NK-92 (cell line): ENCODE data around the gene GSG1L.
"Not testable (repeated sequence)": the region's sequence is repeated elsewhere in the genome, so short reads cannot be mapped to it uniquely, and the experiment has no call there.

ENCODE experiments used
- DNase-seq: peaks from one replicate; lab custom pipeline; 2025; ENCODE audit not compliant: unreplicated experiment; lab: John Stamatoyannopoulos, UW

Gene GSG1L

GRCh38 chr16:27984121-27984520, 79.4 kb downstream of the GSG1L start:
- DNase-seq = no peak

DNA sequence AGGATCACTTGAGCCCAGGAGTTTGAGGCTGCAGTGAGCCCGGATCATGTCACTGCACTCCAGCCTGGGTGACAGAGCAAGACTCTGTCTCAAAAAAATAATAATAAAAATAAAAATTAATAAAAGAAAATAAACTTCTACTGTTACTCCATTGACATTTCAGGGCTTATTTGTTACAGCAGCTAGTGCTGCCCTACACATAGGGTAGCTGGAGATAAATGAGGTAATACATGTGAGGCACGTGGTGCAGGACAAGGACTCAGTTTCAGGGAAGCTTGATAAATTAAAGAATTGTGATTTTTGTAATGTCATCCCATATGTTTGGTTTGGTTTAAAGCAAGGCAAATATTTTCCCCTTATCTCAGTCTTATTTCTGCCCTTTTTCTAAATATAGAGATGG, 80.3 kb downstream of the GSG1L start:
- DNase-seq = no peak

DNA sequence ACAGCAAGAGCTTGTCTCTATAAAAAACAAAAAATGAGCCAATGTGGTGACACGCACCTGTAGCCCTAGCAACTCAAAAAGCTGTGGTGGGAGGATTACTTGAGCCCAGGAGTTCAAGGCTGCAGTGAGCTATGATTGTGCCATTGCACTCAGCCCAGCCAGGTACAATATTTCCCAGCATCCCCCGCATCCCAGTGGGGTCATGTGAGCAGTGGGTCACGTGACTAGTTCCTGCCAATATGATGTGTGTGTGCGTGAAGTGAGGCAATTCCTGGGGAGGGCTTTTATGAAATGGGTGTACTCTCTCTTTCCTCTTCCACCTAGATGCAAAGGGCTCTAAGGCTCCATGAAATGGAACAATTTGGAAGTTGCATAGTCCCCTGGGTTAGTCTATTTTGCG, 81.3 kb downstream of the GSG1L start:
- no peak for DNase-seq

DNA sequence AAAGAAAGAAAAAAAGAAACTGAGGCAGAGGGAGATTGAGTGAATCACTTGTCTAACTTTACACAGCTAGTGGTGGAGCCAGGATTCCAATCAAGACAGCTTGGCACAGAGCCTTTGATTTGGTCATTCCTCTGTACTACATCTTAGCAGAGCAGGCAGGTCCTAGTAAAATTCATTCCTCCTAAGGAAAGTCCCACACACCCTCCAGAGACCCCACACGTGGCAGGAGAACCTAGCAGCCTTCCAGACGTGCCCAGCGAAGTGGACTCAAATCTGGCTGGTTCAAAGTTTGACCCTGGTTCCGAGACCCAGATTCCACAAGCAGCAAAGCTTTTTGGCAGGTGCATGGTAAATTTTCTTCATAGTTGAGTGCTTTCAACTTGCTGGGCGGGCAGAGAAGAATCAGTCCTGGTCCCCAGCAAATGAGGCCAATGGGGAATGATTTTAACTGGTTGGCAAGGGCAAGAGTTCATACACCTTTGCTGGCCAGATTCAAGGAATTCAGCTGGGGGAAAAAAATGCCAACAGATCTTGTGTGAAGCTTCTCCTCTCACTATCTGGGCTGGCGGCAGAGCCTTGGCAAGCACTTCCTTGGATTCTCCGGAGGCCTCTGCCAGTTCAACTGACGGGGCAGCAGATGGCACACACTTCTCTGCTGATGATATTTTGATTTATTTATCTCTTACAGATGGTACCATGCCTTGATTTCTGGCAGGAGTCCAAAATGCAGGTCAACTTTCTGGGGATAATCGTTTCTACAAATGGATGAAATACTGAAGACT, 82.4 kb downstream of the GSG1L start:
- DNase-seq = no peak

- no peak for DNase-seq
These were observed 83.3 kb downstream of the GSG1L start for GRCh38 chr16:27980076-27980775.

- DNase-seq = not testable (repeated sequence)
These were observed 83.8 kb downstream of the GSG1L start for GRCh38 chr16:27979668-27980067.

DNA sequence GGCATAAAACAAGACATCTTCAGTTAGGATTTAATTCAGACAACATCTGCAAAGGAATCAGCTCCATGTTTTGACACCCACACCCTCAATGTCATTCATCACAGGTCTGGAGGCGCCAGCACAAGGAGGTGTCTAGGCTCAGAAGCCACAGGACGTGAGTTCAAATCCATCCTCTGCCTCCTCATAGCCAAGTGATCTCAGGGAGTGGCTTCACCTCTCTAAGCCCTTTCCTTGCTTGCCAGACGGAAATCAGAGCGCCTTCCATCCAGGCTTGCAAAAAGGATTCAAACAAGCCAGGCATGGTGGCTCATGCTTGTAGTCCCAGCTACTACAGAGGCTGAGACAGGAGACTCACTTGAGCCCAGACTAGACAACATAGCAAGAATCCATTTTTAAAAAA, 84.6 kb downstream of the GSG1L start:
- DNase-seq = no peak

GRCh38 chr16:27977966-27978365, 85.5 kb downstream of the GSG1L start:
- no peak for DNase-seq

DNA sequence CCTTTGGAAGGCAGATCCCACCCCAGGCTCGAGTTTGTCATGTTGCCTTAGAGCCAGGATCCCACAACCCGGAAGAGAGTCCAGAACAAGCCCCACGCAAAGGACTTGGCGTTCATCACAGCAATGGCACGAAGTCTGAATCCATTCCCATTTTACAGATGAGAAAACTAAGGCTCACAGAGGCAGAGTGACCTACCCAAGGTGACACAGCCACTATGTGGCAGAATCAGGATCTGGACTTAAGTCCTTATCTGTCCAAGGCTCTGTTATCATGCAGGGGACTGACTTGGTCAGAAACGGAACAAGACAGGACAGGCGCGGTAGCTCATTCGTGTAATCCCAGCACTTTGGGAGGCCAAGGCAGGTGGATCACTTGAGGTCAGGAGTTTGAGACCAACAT, 86.5 kb downstream of the GSG1L start:
- DNase-seq = no peak

- no peak for DNase-seq
These were observed 88.5 kb downstream of the GSG1L start for GRCh38 chr16:27974896-27975540.

DNA sequence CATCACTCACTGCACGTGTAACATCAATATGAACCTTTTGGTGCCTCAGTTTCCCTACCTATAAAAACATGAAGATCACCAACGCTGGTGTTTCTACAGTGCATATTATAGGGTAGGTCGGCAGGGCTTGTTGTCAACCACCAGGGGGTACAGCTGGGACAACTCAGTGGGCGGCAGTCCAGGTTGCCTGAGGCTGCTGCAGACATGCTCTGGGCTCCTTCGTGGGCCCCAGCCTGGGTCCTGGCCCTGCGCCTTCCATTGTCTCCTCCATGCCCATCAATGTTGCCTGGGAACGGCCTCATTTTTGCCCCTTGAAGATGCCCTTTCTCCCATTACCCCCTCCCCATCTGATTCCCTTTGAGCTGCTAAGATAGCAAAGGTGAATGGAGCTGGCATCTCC, 89.8 kb downstream of the GSG1L start:
- no peak for DNase-seq

GRCh38 chr16:27972500-27972899, 91.0 kb downstream of the GSG1L start:
- no peak for DNase-seq

GRCh38 chr16:27969574-27969973, 93.9 kb downstream of the GSG1L start:
- DNase-seq = no peak

GRCh38 chr16:27967169-27967568, 96.3 kb downstream of the GSG1L start:
- DNase-seq = no peak

DNA sequence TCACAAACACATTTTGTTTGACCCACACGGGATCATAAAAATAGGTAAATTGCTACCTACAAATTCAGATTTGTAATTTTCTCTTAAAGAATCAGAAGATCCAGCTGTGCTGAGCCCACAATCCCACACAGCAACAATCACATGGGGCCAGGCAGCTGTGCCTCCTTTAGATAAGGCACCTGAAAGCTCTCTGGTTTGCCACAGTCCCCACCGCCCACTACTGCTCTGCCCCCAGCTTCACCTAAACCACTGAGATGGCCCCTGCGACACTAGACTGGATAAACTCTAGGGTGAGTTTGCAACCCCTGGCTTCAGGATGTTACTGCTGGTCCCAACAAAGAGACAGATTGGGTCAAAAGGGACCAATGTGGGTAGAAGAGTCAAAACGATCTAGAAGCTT, 96.8 kb downstream of the GSG1L start:
- DNase-seq = no peak

- no peak for DNase-seq
These were observed 97.7 kb downstream of the GSG1L start for GRCh38 chr16:27965801-27966200.

DNA sequence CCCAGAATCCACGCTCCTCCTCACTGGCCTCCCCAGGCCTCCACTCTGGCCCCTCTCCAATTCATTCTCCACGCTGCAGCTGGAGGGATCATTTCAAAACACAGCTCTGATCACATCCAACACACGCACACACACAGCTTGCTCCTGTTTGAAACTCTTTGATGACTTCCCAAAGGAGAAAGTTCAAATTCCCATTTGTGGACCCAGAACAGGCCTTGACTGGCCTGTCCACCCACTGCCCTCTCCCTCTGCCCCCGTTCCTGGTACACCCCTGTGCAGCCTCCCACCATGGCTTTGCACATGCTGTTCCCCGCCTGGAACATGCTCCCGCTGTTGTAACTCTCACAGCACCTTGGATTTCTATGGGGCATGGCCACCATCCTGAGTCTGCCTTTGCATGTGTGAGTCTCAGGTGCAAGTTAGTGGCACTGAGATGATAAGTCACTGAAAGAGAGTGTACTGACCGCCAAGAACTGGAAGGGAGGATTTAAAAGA, 100.0 kb downstream of the GSG1L start:
- no peak for DNase-seq

- DNase-seq = no peak
These were observed 101.3 kb downstream of the GSG1L start for GRCh38 chr16:27962197-27962596.

DNA sequence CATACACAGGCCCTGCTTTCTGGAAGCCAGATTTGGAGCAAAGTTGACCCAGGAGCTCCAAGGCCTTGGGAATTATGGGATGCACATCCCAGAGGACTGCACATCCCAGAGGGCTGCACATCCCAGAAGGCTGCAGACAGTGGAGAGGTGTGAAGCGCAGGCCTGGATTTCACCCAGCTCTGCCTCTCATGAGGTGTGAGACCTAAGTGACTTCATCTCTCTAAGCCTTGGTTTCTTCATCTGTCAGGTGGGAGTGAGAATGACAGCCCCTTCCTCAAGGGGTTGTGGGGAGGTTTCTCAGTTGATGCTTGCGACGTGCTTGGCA, 102.3 kb downstream of the GSG1L start:
- DNase-seq = no peak

- DNase-seq = no peak
These were observed 102.8 kb downstream of the GSG1L start for GRCh38 chr16:27960619-27961295.

DNA sequence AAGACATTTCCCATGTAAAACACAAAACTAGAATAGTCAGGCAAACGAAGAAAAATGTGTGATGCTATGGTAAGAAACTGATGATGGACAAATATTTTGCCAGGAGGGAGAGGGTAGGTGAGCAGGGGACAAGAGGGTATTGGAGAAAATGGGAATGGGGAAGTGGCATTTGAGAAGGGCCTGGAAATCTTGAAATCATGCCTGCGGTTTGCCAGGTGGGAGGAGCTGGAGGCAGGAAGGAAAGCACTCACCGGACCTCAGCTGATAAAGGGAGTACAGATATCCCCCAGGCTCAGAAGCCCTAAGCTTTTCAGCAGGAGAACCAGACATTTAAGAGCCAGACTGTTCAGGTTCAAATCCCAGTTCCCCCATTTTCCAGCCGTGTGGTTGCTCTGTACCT, 103.6 kb downstream of the GSG1L start:
- no peak for DNase-seq

DNA sequence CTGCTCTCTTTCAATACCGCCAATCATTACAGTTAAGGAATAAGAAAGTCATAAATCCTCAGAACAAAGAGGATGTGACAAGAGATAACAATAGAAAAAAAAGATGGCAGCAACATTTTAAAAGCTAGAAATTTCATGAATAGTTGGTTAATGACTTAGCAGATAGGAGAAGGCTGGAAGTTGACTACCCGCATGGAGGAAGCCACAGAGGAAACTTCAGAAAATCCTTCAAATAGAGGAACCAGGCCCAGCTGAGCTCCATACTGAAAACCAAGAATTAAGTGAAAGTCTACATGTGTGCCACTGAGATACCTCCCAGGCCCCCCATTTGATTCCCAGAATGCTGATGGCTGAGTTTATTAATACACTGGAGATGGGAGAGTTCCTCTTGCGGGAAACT, 109.3 kb downstream of the GSG1L start:
- no peak for DNase-seq
